OCI-LY3 (cell line): ENCODE measurements around the gene ZNF74.

Experiments
- H2AFZ ChIP-seq: fragments of 200-600, 300-600 bp; shearing (Covaris generic); 2 replicates; pipeline ENCODE4 v1.6.0; 2014; ENCODE audit warnings: antibody characterized with exemption, low read depth, low read length
- H3K27ac ChIP-seq: fragments of 200-600, 300-600 bp; sonication (generic); 2 replicates; pipeline ENCODE4 v1.5.1; 2014; ENCODE audit warnings: mild to moderate bottlenecking, low read length, moderate library complexity, mixed read lengths
- H3K27me3 ChIP-seq: fragments of 200-600, 300-600 bp; sonication (generic); 2 replicates; pipeline ENCODE4 v1.6.1; 2014; ENCODE audit warnings: low read depth, low read length, mixed read lengths
- H3K36me3 ChIP-seq: fragments of 200-600, 300-600 bp; sonication (generic); replicated peaks from 2 replicates; pipeline ENCODE3; 2014; ENCODE audit warnings: low read depth, low read length, mixed read lengths
- H3K4me1 ChIP-seq: fragments of 300-600, 200-600 bp; sonication (generic); 2 replicates; pipeline ENCODE4 v1.6.1; 2014; ENCODE audit warnings: low read length, mixed read lengths
- H3K4me2 ChIP-seq: fragments of 200-600, 300-600 bp; sonication (generic); 2 replicates; pipeline ENCODE4 v1.6.1; 2014; ENCODE audit warnings: low read length, mixed read lengths
- H3K4me3 ChIP-seq: fragments of 300-600, 200-600 bp; sonication (generic); 2 replicates; pipeline ENCODE4 v1.5.1; 2014; ENCODE audit warnings: antibody characterized with exemption, mild to moderate bottlenecking, low read length, moderate library complexity
- H3K79me2 ChIP-seq: fragments of 300-600, 200-600 bp; shearing (Covaris generic); 2 replicates; pipeline ENCODE4 v1.6.1; 2014; ENCODE audit warnings: mild to moderate bottlenecking, low read length, mixed read lengths
- H3K9ac ChIP-seq: fragments of 300-600, 200-600 bp; shearing (Covaris generic); 2 replicates; pipeline ENCODE4 v1.6.0; 2014; ENCODE audit warnings: mild to moderate bottlenecking, low read length, moderate library complexity
- H3K9me3 ChIP-seq: fragments of 200-600, 300-600 bp; shearing (Covaris generic); 2 replicates; pipeline ENCODE4 v1.6.1; 2014; ENCODE audit warnings: low read length, mixed read lengths; ENCODE audit not compliant: insufficient read depth
- H4K20me1 ChIP-seq: fragments of 200-600, 300-600 bp; sonication (generic); 2 replicates; pipeline ENCODE4 v1.6.1; 2016; ENCODE audit warnings: low read length, mixed read lengths; ENCODE audit not compliant: insufficient read depth
- EZH2phosphoT487 ChIP-seq: fragments of 200-600 bp; shearing (Covaris generic); IDR thresholded peaks from 2 replicates; pipeline ENCODE4 v1.6.1; 2018; ENCODE audit warnings: antibody characterized with exemption, mixed run types, low read depth
- TF ChIP-seq, protein P1 (sequence below): fragments of 200-600, 300-600 bp; sonication (generic); IDR thresholded peaks from 2 replicates; pipeline ENCODE4 v1.5.1; 2014; ENCODE audit warnings: antibody characterized with exemption, low read length, low read depth

ZNF74 gene

DNA sequence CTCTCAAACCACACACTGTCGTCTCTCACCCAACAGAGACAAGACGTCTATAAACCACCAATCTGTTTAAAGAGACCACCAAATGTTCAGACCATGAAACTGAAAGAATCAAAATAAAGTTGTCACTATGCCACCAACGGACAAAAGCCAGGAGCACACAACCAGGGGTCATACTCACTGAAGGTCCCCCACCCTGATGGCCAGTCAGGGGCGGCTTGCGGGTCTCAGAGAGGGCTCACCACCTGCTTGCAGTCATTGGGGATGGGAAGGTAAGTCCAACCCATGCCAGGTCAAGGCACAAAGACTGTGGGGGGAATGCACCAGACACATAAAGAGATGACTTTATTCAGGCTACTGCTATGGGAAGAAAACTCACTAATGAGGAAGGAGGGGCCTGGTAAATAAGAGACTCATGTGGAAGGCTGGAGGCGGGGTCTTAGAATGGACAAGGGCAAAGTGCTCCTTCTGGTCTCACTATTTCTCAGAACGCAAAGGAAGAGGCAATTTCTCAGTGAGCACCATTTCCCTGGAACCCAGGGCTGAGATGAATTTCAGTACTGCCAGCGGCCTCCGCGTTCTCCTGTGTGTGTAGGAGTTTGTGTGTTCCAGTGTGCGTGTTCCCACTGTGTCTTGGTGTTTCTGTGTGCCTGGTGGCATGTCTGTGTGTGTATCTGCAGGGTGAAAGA lies 26.3 kb downstream of the ZNF74 start:
- TF ChIP-seq EZH2phosphoT487: no peak
- TF ChIP-seq, protein P1, sequence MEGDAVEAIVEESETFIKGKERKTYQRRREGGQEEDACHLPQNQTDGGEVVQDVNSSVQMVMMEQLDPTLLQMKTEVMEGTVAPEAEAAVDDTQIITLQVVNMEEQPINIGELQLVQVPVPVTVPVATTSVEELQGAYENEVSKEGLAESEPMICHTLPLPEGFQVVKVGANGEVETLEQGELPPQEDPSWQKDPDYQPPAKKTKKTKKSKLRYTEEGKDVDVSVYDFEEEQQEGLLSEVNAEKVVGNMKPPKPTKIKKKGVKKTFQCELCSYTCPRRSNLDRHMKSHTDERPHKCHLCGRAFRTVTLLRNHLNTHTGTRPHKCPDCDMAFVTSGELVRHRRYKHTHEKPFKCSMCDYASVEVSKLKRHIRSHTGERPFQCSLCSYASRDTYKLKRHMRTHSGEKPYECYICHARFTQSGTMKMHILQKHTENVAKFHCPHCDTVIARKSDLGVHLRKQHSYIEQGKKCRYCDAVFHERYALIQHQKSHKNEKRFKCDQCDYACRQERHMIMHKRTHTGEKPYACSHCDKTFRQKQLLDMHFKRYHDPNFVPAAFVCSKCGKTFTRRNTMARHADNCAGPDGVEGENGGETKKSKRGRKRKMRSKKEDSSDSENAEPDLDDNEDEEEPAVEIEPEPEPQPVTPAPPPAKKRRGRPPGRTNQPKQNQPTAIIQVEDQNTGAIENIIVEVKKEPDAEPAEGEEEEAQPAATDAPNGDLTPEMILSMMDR: no peak
- H3K9ac ChIP-seq: no peak overlapping the region

DNA sequence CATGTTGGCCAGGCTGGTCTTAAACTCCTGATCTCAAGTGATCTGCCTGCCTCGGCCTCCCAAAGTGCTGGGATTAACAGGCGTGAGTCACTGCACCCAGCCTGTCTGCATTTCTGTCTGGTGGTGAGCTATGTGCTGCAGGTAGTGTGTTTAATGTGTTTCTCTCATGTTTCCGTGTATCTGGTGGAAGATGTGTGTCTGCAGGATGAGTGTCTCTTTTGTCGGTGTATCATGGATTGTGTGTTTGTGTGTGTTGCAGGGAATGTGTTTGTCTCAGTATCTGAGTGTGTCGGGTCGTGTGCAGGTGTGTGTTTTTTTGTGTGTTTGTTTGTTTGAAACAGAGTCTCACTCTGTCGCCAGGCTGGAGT lies 27.5 kb downstream of the ZNF74 start:
- no peaks in the 10 kb centered on the region for H3K9me3 ChIP-seq

More for the DNA sequence above, 26.3 kb downstream of the ZNF74 start:
- H4K20me1 ChIP-seq: no peaks in the 10 kb centered on the region
- H3K27ac ChIP-seq: no peak overlapping the region
- no peaks in the 10 kb centered on the region for H3K4me1 ChIP-seq
- H3K9me3 ChIP-seq: no peaks in the 10 kb centered on the region
- H3K4me3 ChIP-seq: no peak overlapping the region
- H2AFZ ChIP-seq: no peak overlapping the region
- H3K27me3 ChIP-seq: no peaks in the 10 kb centered on the region
- no peaks in the 10 kb centered on the region for H3K79me2 ChIP-seq
- H3K36me3 ChIP-seq: no peaks in the 10 kb centered on the region
- H3K4me2 ChIP-seq: no peak overlapping the region

DNA sequence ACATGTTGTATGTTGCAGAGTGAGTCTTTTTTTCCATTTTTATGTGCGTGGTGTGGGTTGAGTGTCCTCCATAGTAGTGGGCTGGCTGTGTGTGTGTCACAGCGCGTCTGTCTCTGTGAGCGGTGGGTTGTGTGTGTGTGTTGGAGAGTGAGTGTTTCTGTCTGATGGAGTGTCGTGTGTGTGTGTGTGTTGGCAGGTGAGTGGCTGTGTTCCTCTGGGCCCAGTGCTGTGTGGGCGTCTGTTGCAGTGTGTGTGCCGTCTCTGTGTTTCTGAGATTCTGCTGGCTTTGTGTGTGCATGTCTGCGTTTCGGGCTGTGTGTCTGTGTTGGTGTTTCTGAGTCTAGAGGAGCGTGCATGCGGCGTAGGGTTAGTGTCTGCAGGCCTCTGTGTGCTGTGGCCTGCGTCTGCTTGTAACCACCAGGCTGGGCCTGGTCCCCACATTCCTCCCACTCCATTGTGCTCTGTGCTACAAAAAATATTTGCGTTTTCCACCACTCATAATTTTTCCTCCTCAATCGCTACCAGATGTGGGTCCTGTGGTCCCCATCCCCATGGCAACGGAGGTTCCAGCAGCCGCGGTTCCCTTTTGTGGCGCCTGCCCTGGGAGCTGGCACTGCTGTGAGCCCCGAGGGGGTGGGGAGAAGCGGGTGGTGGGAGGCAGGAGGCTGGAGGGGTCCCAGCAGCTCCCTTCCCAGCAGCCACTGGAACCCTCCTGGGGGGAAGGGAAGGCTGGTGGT lies 28.5 kb downstream of the ZNF74 start:
- Histone ChIP-seq H4K20me1 (no peaks in the 10 kb centered on the region), H3K9me3 (no peaks in the 10 kb centered on the region), H3K4me2 (no peak overlapping the region), H3K79me2 (no peaks in the 10 kb centered on the region), H3K9ac (no peak overlapping the region), H3K27me3 (no peaks in the 10 kb centered on the region), H3K4me1 (no peaks in the 10 kb centered on the region), H3K27ac (no peak overlapping the region), H2AFZ (no peak overlapping the region), H3K36me3 (no peaks in the 10 kb centered on the region), H3K4me3 (no peak overlapping the region)
- TF ChIP-seq, protein P1: no peak
- TF ChIP-seq EZH2phosphoT487: no peak

More for the DNA sequence above, 27.5 kb downstream of the ZNF74 start:
- Histone ChIP-seq H3K79me2 (no peaks in the 10 kb centered on the region), H3K4me3 (no peak overlapping the region), H3K27ac (no peak overlapping the region), H3K9ac (no peak overlapping the region), H2AFZ (no peak overlapping the region), H3K27me3 (no peaks in the 10 kb centered on the region), H3K36me3 (no peaks in the 10 kb centered on the region), H4K20me1 (no peaks in the 10 kb centered on the region), H3K4me2 (no peak overlapping the region), H3K4me1 (no peaks in the 10 kb centered on the region)
- TF ChIP-seq, protein P1: no peak
- TF ChIP-seq EZH2phosphoT487: no peak

DNA sequence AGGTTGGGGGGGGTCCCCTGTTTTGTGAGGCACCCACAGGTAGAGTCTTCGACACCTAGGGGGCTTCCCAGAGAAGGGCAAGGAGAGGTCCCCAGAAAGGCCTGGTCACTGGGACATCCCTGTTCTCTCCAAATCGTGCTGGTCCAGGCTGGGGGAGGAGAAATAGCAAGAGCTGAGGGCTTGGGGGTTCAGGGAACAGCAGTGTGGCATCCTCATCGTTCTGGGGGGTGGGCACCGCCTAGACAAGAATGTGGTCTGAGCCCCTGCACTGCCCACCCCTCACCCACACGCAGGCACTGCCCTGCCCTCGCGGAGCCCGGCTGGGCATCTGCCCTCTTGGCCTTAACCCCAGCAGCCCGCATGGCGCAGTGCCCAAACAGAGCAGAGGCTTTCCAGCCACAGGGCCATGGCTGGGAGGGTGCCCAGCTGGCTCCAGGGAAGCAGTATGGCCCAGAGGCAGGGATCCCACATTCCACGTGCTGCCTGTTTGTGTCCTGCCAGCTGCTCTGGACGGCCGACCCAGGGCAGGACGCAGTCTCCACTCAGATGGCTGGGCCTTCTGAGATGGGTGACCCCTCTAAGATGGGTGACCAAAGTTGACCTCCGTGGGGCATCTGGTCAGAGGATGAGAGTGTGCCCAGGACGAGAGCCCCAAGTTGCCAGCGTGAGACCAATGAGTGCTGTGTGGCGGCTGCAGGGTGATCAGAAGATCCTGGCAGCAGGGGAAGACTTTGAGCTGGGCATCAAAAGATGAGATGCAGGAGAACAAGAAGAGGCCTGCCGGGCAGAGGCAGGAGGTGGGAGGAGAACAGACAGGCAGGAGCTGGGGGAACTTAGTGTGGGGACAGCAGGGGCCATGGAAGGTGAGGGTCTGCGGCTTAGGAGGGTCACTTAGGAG lies 29.3 kb downstream of the ZNF74 start:
- H3K9me3 ChIP-seq: no peaks in the 10 kb centered on the region
- no peak overlapping the region for H3K4me2 ChIP-seq
- no peak overlapping the region for H3K9ac ChIP-seq
- H3K27me3 ChIP-seq: no peaks in the 10 kb centered on the region
- H3K79me2 ChIP-seq: no peaks in the 10 kb centered on the region
- no peak overlapping the region for H3K4me3 ChIP-seq
- H3K27ac ChIP-seq: no peak overlapping the region
- H2AFZ ChIP-seq: no peak overlapping the region
- H3K4me1 ChIP-seq: no peaks in the 10 kb centered on the region
- H3K36me3 ChIP-seq: no peaks in the 10 kb centered on the region
- no peaks in the 10 kb centered on the region for H4K20me1 ChIP-seq
- TF ChIP-seq EZH2phosphoT487: no peak
- TF ChIP-seq, protein P1: no peak
